ENCODE data around the gene GLI3. TPM values are rescaled to one million over a fixed set of nuclear protein-coding genes. Genes with fewer than 3 reads are reported as not detected.

The GLI3 gene
- total RNA-seq, 5 donors from 2014 or later (not counting 1 experiment from before 2014, with no cell fraction given): 0.10 to 0.79 (median 0.32) TPM; not detected in 1

GRCh38 chr7:42076870-42077269 is 160.1 kb downstream of the GLI3 start:
- H3K27me3 ChIP-seq (replicated peaks in 1 of 2; ENCODE audit: control insufficient read depth in 2 of 2, extremely low read depth in 1 of 2, insufficient read depth in 2 of 2, low read length in 1 of 2): no peaks in the 10 kb centered on the region
- no peaks in the 10 kb centered on the region for H3K9me3 ChIP-seq
- ChIA-PET POLR2A (no interaction called here), CTCF (no interaction called here)
- Mint-ChIP-seq H3K27me3 (no peaks in the 10 kb centered on the region), H3K27ac (no peak overlapping the region), H3K36me3 (no peaks in the 10 kb centered on the region), H3K4me1 (no peaks in the 10 kb centered on the region), H3K4me3 (no peak overlapping the region), H3K9me3 (no peaks in the 10 kb centered on the region)
- ATAC-seq (replicated peaks in 1 of 4) (no peak), DNase-seq (no peak)
- no peak overlapping the region for H3K4me3 ChIP-seq (ENCODE audit: control insufficient read depth in 1 of 2, extremely low read depth in 1 of 2, low read length in 1 of 2)
- H3K4me1 ChIP-seq (ENCODE audit: control insufficient read depth in 1 of 2, extremely low read depth in 1 of 2, insufficient read depth in 2 of 2, low read length in 2 of 2): no peaks in the 10 kb centered on the region
- no peak overlapping the region for H3K27ac ChIP-seq (ENCODE audit: low read length)
- no CpG with 5 or more reads among the region's 2 CpGs for WGBS (ENCODE audit: insufficient coverage)
- no peaks in the 10 kb centered on the region for H3K36me3 ChIP-seq (ENCODE audit: control insufficient read depth in 2 of 2, extremely low read depth in 1 of 2, insufficient read depth in 1 of 2, low read length in 1 of 2)

GRCh38 chr7:42075418-42075817 is 161.6 kb downstream of the GLI3 start:
- H3K27me3 ChIP-seq (replicated peaks in 1 of 2; ENCODE audit: control insufficient read depth in 2 of 2, extremely low read depth in 1 of 2, insufficient read depth in 2 of 2, low read length in 1 of 2): no peaks in the 10 kb centered on the region
- no peaks in the 10 kb centered on the region for H3K9me3 ChIP-seq
- ATAC-seq (replicated peaks in 1 of 4) (no peak), DNase-seq (no peak)
- Mint-ChIP-seq H3K36me3 (no peaks in the 10 kb centered on the region), H3K27me3 (no peaks in the 10 kb centered on the region), H3K4me3 (no peak overlapping the region), H3K4me1 (no peaks in the 10 kb centered on the region), H3K27ac (no peak overlapping the region), H3K9me3 (no peaks in the 10 kb centered on the region)
- ChIA-PET CTCF (no interaction called here), POLR2A (no interaction called here)
- no peak overlapping the region for H3K4me3 ChIP-seq (ENCODE audit: control insufficient read depth in 1 of 2, extremely low read depth in 1 of 2, low read length in 1 of 2)
- no peaks in the 10 kb centered on the region for H3K4me1 ChIP-seq (ENCODE audit: control insufficient read depth in 1 of 2, extremely low read depth in 1 of 2, insufficient read depth in 2 of 2, low read length in 2 of 2)
- no peak overlapping the region for H3K27ac ChIP-seq (ENCODE audit: low read length)
- H3K36me3 ChIP-seq (ENCODE audit: control insufficient read depth in 2 of 2, extremely low read depth in 1 of 2, insufficient read depth in 1 of 2, low read length in 1 of 2): no peaks in the 10 kb centered on the region

- CTCF ChIA-PET: interaction anchor here in 1 of 2 donors (0.9 kb wide), 1 partner anchor 10 kb away, joined by 3 read pairs; no protein-coding TSS in a partner anchor
Measured at GRCh38 chr7:42074076-42074475, 162.9 kb downstream of the GLI3 start.

GRCh38 chr7:42071372-42072261 is 165.4 kb downstream of the GLI3 start:
- Mint-ChIP-seq H3K27me3 (no peaks in the 10 kb centered on the region), H3K4me3 (no peak overlapping the region), H3K36me3 (no peaks in the 10 kb centered on the region), H3K4me1 (no peaks in the 10 kb centered on the region), H3K27ac (no peak overlapping the region), H3K9me3 (no peaks in the 10 kb centered on the region)
- ChIA-PET POLR2A (no interaction called here), CTCF (no interaction called here)
- WGBS (ENCODE audit: insufficient coverage): 70% methylated on average over 2 of the region's 8 CpGs
- H3K27ac ChIP-seq (ENCODE audit: low read length): no peak overlapping the region
- no peaks in the 10 kb centered on the region for H3K36me3 ChIP-seq (ENCODE audit: control insufficient read depth in 2 of 2, extremely low read depth in 1 of 2, insufficient read depth in 1 of 2, low read length in 1 of 2)
- no peaks in the 10 kb centered on the region for H3K27me3 ChIP-seq (replicated peaks in 1 of 2; ENCODE audit: control insufficient read depth in 2 of 2, extremely low read depth in 1 of 2, insufficient read depth in 2 of 2, low read length in 1 of 2)
- no peaks in the 10 kb centered on the region for H3K9me3 ChIP-seq
- H3K4me1 ChIP-seq (ENCODE audit: control insufficient read depth in 1 of 2, extremely low read depth in 1 of 2, insufficient read depth in 2 of 2, low read length in 2 of 2): no peaks in the 10 kb centered on the region
- no peak overlapping the region for H3K4me3 ChIP-seq (ENCODE audit: control insufficient read depth in 1 of 2, extremely low read depth in 1 of 2, low read length in 1 of 2)
- ATAC-seq (replicated peaks in 1 of 4) (no peak), DNase-seq (no peak)

More at GRCh38 chr7:42074076-42074475, 162.9 kb downstream of the GLI3 start:
- DNase-seq (no peak), ATAC-seq (replicated peaks in 1 of 4) (no peak)
- Mint-ChIP-seq H3K27ac (no peak overlapping the region), H3K4me1 (no peaks in the 10 kb centered on the region), H3K9me3 (no peaks in the 10 kb centered on the region), H3K27me3 (no peaks in the 10 kb centered on the region), H3K36me3 (no peaks in the 10 kb centered on the region), H3K4me3 (no peak overlapping the region)
- POLR2A ChIA-PET: no interaction called here
- Histone ChIP-seq H3K36me3 (ENCODE audit: control insufficient read depth in 2 of 2, extremely low read depth in 1 of 2, insufficient read depth in 1 of 2, low read length in 1 of 2) (no peaks in the 10 kb centered on the region), H3K27me3 (replicated peaks in 1 of 2; ENCODE audit: control insufficient read depth in 2 of 2, extremely low read depth in 1 of 2, insufficient read depth in 2 of 2, low read length in 1 of 2) (no peaks in the 10 kb centered on the region), H3K4me3 (ENCODE audit: control insufficient read depth in 1 of 2, extremely low read depth in 1 of 2, low read length in 1 of 2) (no peak overlapping the region), H3K27ac (ENCODE audit: low read length) (no peak overlapping the region), H3K4me1 (ENCODE audit: control insufficient read depth in 1 of 2, extremely low read depth in 1 of 2, insufficient read depth in 2 of 2, low read length in 2 of 2) (no peaks in the 10 kb centered on the region), H3K9me3 (no peaks in the 10 kb centered on the region)
- 60% methylated on average over 3 of the region's 4 CpGs for WGBS (ENCODE audit: insufficient coverage)

GRCh38 chr7:42070068-42070467 is 166.9 kb downstream of the GLI3 start:
- WGBS (ENCODE audit: insufficient coverage): no CpG with 5 or more reads among the region's 2 CpGs
- Mint-ChIP-seq H3K36me3 (no peaks in the 10 kb centered on the region), H3K4me3 (no peak overlapping the region), H3K4me1 (no peaks in the 10 kb centered on the region), H3K27ac (no peak overlapping the region), H3K27me3 (no peaks in the 10 kb centered on the region), H3K9me3 (no peaks in the 10 kb centered on the region)
- ATAC-seq (replicated peaks in 1 of 4): no peak
- H3K36me3 ChIP-seq (ENCODE audit: control insufficient read depth in 2 of 2, extremely low read depth in 1 of 2, insufficient read depth in 1 of 2, low read length in 1 of 2): no peaks in the 10 kb centered on the region
- no peak overlapping the region for H3K4me3 ChIP-seq (ENCODE audit: control insufficient read depth in 1 of 2, extremely low read depth in 1 of 2, low read length in 1 of 2)
- DNase-seq: no peak
- ChIA-PET POLR2A (no interaction called here), CTCF (no interaction called here)
- peaks cover 0 to 3% of the 10 kb centered on the region in 2 experiments for H3K27me3 ChIP-seq (replicated peaks in 1 of 2; ENCODE audit: control insufficient read depth in 2 of 2, extremely low read depth in 1 of 2, insufficient read depth in 2 of 2, low read length in 1 of 2)
- no peaks in the 10 kb centered on the region for H3K4me1 ChIP-seq (ENCODE audit: control insufficient read depth in 1 of 2, extremely low read depth in 1 of 2, insufficient read depth in 2 of 2, low read length in 2 of 2)
- H3K27ac ChIP-seq (ENCODE audit: low read length): no peak overlapping the region
- H3K9me3 ChIP-seq: no peaks in the 10 kb centered on the region

GRCh38 chr7:42069590-42069989 is 167.4 kb downstream of the GLI3 start:
- CTCF ChIA-PET: no interaction called here
- no peak overlapping the region for H3K27ac ChIP-seq (ENCODE audit: low read length)
- no peaks in the 10 kb centered on the region for H3K4me1 ChIP-seq (ENCODE audit: control insufficient read depth in 1 of 2, extremely low read depth in 1 of 2, insufficient read depth in 2 of 2, low read length in 2 of 2)
- Mint-ChIP-seq H3K27ac (no peak overlapping the region), H3K4me1 (no peaks in the 10 kb centered on the region), H3K27me3 (peaks cover 0 to 2% of the 10 kb centered on the region in 2 donors), H3K36me3 (no peaks in the 10 kb centered on the region), H3K4me3 (no peak overlapping the region), H3K9me3 (no peaks in the 10 kb centered on the region)
- H3K36me3 ChIP-seq (ENCODE audit: control insufficient read depth in 2 of 2, extremely low read depth in 1 of 2, insufficient read depth in 1 of 2, low read length in 1 of 2): no peaks in the 10 kb centered on the region
- no peak for DNase-seq
- H3K4me3 ChIP-seq (ENCODE audit: control insufficient read depth in 1 of 2, extremely low read depth in 1 of 2, low read length in 1 of 2): no peak overlapping the region
- no CpG with 5 or more reads among the region's 1 CpG for WGBS (ENCODE audit: insufficient coverage)
- POLR2A ChIA-PET: no interaction called here
- no peak for ATAC-seq (replicated peaks in 1 of 4)
- no peaks in the 10 kb centered on the region for H3K9me3 ChIP-seq
- H3K27me3 ChIP-seq (replicated peaks in 1 of 2; ENCODE audit: control insufficient read depth in 2 of 2, extremely low read depth in 1 of 2, insufficient read depth in 2 of 2, low read length in 1 of 2): peaks cover 0 to 3% of the 10 kb centered on the region in 2 experiments

All from T-cell (primary cell).